ENCODE measurements around the gene APOA5.

DNA sequence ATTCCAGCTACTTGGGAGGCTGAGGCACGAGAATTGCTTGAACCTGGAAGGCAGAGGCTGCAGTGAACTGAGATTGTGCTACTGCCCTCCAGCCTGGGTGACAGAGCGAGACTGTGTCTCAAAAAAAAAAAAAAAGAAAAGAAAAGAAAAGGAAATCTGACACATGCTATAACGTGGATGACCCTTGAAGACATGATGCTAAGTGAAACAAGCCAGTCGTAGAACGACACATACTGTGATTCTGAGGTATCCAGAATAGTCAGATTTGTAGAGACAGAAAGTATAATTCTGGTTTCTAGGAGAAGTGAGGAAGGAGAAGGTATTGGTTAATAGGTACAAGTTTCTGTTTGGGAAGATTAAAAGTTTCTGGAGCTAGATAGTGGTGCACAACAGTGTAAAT, 6.7 kb upstream of the APOA5 start:
- TF ChIP-seq, protein P1, sequence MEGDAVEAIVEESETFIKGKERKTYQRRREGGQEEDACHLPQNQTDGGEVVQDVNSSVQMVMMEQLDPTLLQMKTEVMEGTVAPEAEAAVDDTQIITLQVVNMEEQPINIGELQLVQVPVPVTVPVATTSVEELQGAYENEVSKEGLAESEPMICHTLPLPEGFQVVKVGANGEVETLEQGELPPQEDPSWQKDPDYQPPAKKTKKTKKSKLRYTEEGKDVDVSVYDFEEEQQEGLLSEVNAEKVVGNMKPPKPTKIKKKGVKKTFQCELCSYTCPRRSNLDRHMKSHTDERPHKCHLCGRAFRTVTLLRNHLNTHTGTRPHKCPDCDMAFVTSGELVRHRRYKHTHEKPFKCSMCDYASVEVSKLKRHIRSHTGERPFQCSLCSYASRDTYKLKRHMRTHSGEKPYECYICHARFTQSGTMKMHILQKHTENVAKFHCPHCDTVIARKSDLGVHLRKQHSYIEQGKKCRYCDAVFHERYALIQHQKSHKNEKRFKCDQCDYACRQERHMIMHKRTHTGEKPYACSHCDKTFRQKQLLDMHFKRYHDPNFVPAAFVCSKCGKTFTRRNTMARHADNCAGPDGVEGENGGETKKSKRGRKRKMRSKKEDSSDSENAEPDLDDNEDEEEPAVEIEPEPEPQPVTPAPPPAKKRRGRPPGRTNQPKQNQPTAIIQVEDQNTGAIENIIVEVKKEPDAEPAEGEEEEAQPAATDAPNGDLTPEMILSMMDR (IDR thresholded peaks at IDR 0.05; ENCODE audit: low read length): no peak
- TF ChIP-seq EZH2 (IDR thresholded peaks at IDR 0.05; ENCODE audit: borderline replicate concordance, low read length): no peak
